Measurements from ENCODE around the gene RAB26.

Gene RAB26

GRCh38 chr16:2180962-2181923 is 32.8 kb downstream of the RAB26 start:
- DNase-seq, result no peak

- no peak for DNase-seq
Measured at GRCh38 chr16:2181952-2182351, 33.5 kb downstream of the RAB26 start.

GRCh38 chr16:2183671-2184070 is 35.2 kb downstream of the RAB26 start:
- DNase-seq, result no peak

GRCh38 chr16:2184346-2184745 is 35.9 kb downstream of the RAB26 start:
- DNase-seq, result no peak

GRCh38 chr16:2184962-2185361 is 36.5 kb downstream of the RAB26 start:
- DNase-seq, result no peak

GRCh38 chr16:2186064-2186463 is 37.6 kb downstream of the RAB26 start:
- DNase-seq, result no peak

- no peak for DNase-seq
Measured at GRCh38 chr16:2186505-2186904, 38.1 kb downstream of the RAB26 start.

- no peak for DNase-seq
Measured at GRCh38 chr16:2187212-2187611, 38.8 kb downstream of the RAB26 start.

GRCh38 chr16:2188395-2188794 is 40.0 kb downstream of the RAB26 start:
- DNase-seq, result no peak

GRCh38 chr16:2189252-2189893 is 40.9 kb downstream of the RAB26 start:
- no peak for DNase-seq

- no peak for DNase-seq
Measured at GRCh38 chr16:2190002-2190658, 41.7 kb downstream of the RAB26 start.

- no peak for DNase-seq
Measured at GRCh38 chr16:2190659-2191445, 42.4 kb downstream of the RAB26 start.

- DNase-seq, result no peak
Measured at GRCh38 chr16:2191446-2191706, 43.0 kb downstream of the RAB26 start.

- DNase-seq, result no peak
Measured at GRCh38 chr16:2194166-2194834, 45.9 kb downstream of the RAB26 start.

- DNase-seq, result no peak
Measured at GRCh38 chr16:2194852-2195321, 46.5 kb downstream of the RAB26 start.

- DNase-seq, result no peak
Measured at GRCh38 chr16:2195322-2196161, 47.1 kb downstream of the RAB26 start.

GRCh38 chr16:2196162-2196980 is 47.9 kb downstream of the RAB26 start, which contains the start of gene CASKIN1:
CASKIN1 (minus strand) TSS chr16:2196605; CDS start chr16:2196432, 173 bp downstream.
- no peak for DNase-seq

- no peak for DNase-seq
Measured at GRCh38 chr16:2196981-2197511, 48.6 kb downstream of the RAB26 start.

- DNase-seq, result no peak
Measured at GRCh38 chr16:2197765-2198164, 49.3 kb downstream of the RAB26 start.

- DNase-seq, result no peak
Measured at GRCh38 chr16:2198283-2198682, 49.9 kb downstream of the RAB26 start.
